Neural cell (in vitro differentiated cells): ENCODE measurements around the gene CFAP45. TPM values are rescaled to one million over a fixed set of nuclear protein-coding genes. Genes with fewer than 3 reads are reported as not detected.

Experiments used
- H2AFZ ChIP-seq: fragments of 200-600, 300-800 bp; sonication (generic), shearing (Covaris generic); 2 replicates; pipeline ENCODE4 v1.6.0; 2014; ENCODE audit warnings: low read depth, mild to moderate bottlenecking, antibody characterized with exemption, low read length, moderate library complexity
- H3F3A ChIP-seq: fragments of 200-600 bp; shearing (Covaris generic); 2 replicates; pipeline ENCODE4 v1.6.1; 2016; ENCODE audit warnings: mild to moderate bottlenecking, moderate library complexity, mixed read lengths, antibody characterized with exemption, low read length; ENCODE audit not compliant: insufficient read depth, poor library complexity, severe bottlenecking
- H3K27ac ChIP-seq: fragments of 200-600, 300-800 bp; sonication (generic), shearing (Covaris generic); 2 replicates; pipeline ENCODE4 v1.5.1; 2014; ENCODE audit warnings: mild to moderate bottlenecking, low read length, moderate library complexity
- H3K27me3 ChIP-seq: fragments of 300-800, 200-600 bp; sonication (generic), shearing (Covaris generic); 2 replicates; pipeline ENCODE4 v1.6.0; 2014; ENCODE audit warnings: mild to moderate bottlenecking, low read depth, low read length, moderate library complexity; ENCODE audit not compliant: insufficient read depth
- H3K36me3 ChIP-seq: fragments of 300-800, 200-600 bp; sonication (generic), shearing (Covaris generic); 2 replicates; pipeline ENCODE4 v1.5.1; 2014; ENCODE audit warnings: mild to moderate bottlenecking, antibody characterized with exemption, low read length, moderate library complexity; ENCODE audit not compliant: insufficient read depth
- H3K4me2 ChIP-seq: fragments of 300-800, 200-600 bp; sonication (generic), shearing (Covaris generic); 2 replicates; pipeline ENCODE4 v1.6.0; 2014; ENCODE audit warnings: mild to moderate bottlenecking, low read length
- H3K4me3 ChIP-seq: fragments of 300-800, 200-600 bp; sonication (generic), shearing (Covaris generic); 2 replicates; pipeline ENCODE4 v1.5.1; 2014; ENCODE audit warnings: mild to moderate bottlenecking, low read length, moderate library complexity
- H3K79me2 ChIP-seq: fragments of 200-600 bp; shearing (Covaris generic); replicated peaks from 2 replicates; pipeline ENCODE4 v1.6.0; 2014; ENCODE audit warnings: mild to moderate bottlenecking, low read length, moderate library complexity; ENCODE audit not compliant: insufficient read depth
- H3K9ac ChIP-seq: fragments of 300-800, 200-600 bp; sonication (generic), shearing (Covaris generic); 2 replicates; pipeline ENCODE4 v1.6.1; 2016; ENCODE audit warnings: mild to moderate bottlenecking, low read length, mixed read lengths
- H3K9me2 ChIP-seq: fragments of 200-600 bp; shearing (Covaris generic); 2 replicates; pipeline ENCODE4 v1.6.1; 2016; ENCODE audit warnings: mild to moderate bottlenecking, low read length, mixed read lengths; ENCODE audit not compliant: insufficient read depth
- H3K9me3 ChIP-seq: fragments of 200-600, 300-800 bp; sonication (generic), shearing (Covaris generic); 2 replicates; pipeline ENCODE4 v1.6.1; 2016; ENCODE audit warnings: mild to moderate bottlenecking, mixed run types, low read length, moderate library complexity, mixed read lengths
- H4K20me1 ChIP-seq: fragments of 200-600 bp; shearing (Covaris generic); 2 replicates; pipeline ENCODE4 v1.6.1; 2016; ENCODE audit warnings: mild to moderate bottlenecking, mixed run types; ENCODE audit not compliant: insufficient read depth
- EP300 ChIP-seq: fragments of 450-650 bp; conservative IDR thresholded peaks from 2 replicates; pipeline ENCODE4 v1.6.1; 2014; ENCODE audit warnings: antibody characterized with exemption, mild to moderate bottlenecking, moderate library complexity; ENCODE audit not compliant: poor library complexity, severe bottlenecking
- EZH2 ChIP-seq: fragments of 200-600, 300-800 bp; shearing (Covaris generic), sonication (generic); IDR thresholded peaks from 2 replicates; pipeline ENCODE4 v1.6.1; 2014; ENCODE audit warnings: antibody characterized with exemption, low read length, borderline replicate concordance, mild to moderate bottlenecking; ENCODE audit not compliant: insufficient read depth, poor library complexity, severe bottlenecking
- MXI1 ChIP-seq: fragments of 450-650 bp; conservative IDR thresholded peaks from 2 replicates; pipeline ENCODE4 v1.6.1; 2014; ENCODE audit warnings: antibody characterized with exemption, mild to moderate bottlenecking; ENCODE audit not compliant: poor library complexity, severe bottlenecking
- POLR2AphosphoS5 ChIP-seq: IDR thresholded peaks from 2 replicates; pipeline ENCODE4 v1.6.1; 2012
- RAD21 ChIP-seq: fragments of 450-650 bp; conservative IDR thresholded peaks from 2 replicates; pipeline ENCODE4 v1.6.1; 2014; ENCODE audit warnings: antibody characterized with exemption, mild to moderate bottlenecking, moderate library complexity
- SMC3 ChIP-seq: fragments of 450-650 bp; conservative IDR thresholded peaks from 2 replicates; pipeline ENCODE4 v1.6.1; 2014; ENCODE audit warnings: antibody characterized with exemption, mild to moderate bottlenecking, moderate library complexity; ENCODE audit not compliant: poor library complexity
- TAF1 ChIP-seq: IDR thresholded peaks from 2 replicates; pipeline ENCODE4 v1.6.1; 2012; ENCODE audit warnings: low read depth
- polyA plus RNA-seq: library from polyadenylated mRNA; depleted of rRNA; stranded (reverse); fragments of >200 nt; gene quantifications from 2 replicates; pipeline ENCODE4 v1.2.3, GENCODE V29; 2014
- TF ChIP-seq, protein P1 (sequence below): IDR thresholded peaks from 2 replicates; pipeline ENCODE4 v1.6.1; 2012; ENCODE audit warnings: borderline replicate concordance
- TF ChIP-seq, protein P2 (sequence below): fragments of 450-650 bp; IDR thresholded peaks from 2 replicates; pipeline ENCODE4 v1.5.1; 2014; ENCODE audit warnings: antibody characterized with exemption, mild to moderate bottlenecking, moderate library complexity; ENCODE audit not compliant: poor library complexity, severe bottlenecking

The CFAP45 gene
- polyA plus RNA-seq, 1 donor from 2014 or later: 0.12 TPM

DNA sequence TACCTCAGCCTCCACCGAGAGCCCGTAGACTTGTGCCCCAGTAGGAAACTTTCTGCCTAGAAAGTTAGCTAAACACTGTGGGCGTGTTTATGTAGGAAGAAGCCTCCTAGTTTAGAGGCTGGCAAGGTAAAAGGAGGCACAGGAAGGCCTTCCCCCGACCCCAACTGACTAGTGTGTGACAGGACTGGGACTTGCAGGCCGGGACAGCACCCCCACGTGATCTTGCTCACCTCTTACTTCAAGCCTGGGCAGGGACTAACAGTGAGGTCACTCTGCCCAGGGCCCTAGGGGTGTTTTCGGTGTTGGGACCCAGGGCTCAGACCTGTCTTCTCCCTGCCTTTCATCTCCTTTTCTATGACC, 25.7 kb upstream of the CFAP45 start:
- Histone ChIP-seq H3K4me2 (no peak overlapping the region), H3K9me2 (no peaks in the 10 kb centered on the region), H2AFZ (no peak overlapping the region), H4K20me1 (no peaks in the 10 kb centered on the region), H3K9ac (no peak overlapping the region), H3K36me3 (no peaks in the 10 kb centered on the region), H3K79me2 (no peaks in the 10 kb centered on the region), H3F3A (no peaks in the 10 kb centered on the region), H3K27me3 (peaks cover 21% of the 10 kb centered on the region), H3K9me3 (no peaks in the 10 kb centered on the region), H3K27ac (no peak overlapping the region), H3K4me3 (peak overlapping the region; percentile 46)
- TF ChIP-seq EZH2: no peak
- TF ChIP-seq POLR2AphosphoS5: no peak
- TF ChIP-seq, protein P1, sequence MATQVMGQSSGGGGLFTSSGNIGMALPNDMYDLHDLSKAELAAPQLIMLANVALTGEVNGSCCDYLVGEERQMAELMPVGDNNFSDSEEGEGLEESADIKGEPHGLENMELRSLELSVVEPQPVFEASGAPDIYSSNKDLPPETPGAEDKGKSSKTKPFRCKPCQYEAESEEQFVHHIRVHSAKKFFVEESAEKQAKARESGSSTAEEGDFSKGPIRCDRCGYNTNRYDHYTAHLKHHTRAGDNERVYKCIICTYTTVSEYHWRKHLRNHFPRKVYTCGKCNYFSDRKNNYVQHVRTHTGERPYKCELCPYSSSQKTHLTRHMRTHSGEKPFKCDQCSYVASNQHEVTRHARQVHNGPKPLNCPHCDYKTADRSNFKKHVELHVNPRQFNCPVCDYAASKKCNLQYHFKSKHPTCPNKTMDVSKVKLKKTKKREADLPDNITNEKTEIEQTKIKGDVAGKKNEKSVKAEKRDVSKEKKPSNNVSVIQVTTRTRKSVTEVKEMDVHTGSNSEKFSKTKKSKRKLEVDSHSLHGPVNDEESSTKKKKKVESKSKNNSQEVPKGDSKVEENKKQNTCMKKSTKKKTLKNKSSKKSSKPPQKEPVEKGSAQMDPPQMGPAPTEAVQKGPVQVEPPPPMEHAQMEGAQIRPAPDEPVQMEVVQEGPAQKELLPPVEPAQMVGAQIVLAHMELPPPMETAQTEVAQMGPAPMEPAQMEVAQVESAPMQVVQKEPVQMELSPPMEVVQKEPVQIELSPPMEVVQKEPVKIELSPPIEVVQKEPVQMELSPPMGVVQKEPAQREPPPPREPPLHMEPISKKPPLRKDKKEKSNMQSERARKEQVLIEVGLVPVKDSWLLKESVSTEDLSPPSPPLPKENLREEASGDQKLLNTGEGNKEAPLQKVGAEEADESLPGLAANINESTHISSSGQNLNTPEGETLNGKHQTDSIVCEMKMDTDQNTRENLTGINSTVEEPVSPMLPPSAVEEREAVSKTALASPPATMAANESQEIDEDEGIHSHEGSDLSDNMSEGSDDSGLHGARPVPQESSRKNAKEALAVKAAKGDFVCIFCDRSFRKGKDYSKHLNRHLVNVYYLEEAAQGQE: no peak
- no peak for TF ChIP-seq RAD21
- TF ChIP-seq MXI1: no peak
- TF ChIP-seq TAF1: no peak
- TF ChIP-seq, protein P2, sequence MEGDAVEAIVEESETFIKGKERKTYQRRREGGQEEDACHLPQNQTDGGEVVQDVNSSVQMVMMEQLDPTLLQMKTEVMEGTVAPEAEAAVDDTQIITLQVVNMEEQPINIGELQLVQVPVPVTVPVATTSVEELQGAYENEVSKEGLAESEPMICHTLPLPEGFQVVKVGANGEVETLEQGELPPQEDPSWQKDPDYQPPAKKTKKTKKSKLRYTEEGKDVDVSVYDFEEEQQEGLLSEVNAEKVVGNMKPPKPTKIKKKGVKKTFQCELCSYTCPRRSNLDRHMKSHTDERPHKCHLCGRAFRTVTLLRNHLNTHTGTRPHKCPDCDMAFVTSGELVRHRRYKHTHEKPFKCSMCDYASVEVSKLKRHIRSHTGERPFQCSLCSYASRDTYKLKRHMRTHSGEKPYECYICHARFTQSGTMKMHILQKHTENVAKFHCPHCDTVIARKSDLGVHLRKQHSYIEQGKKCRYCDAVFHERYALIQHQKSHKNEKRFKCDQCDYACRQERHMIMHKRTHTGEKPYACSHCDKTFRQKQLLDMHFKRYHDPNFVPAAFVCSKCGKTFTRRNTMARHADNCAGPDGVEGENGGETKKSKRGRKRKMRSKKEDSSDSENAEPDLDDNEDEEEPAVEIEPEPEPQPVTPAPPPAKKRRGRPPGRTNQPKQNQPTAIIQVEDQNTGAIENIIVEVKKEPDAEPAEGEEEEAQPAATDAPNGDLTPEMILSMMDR: no peak
- TF ChIP-seq EP300: no peak
- no peak for TF ChIP-seq SMC3

DNA sequence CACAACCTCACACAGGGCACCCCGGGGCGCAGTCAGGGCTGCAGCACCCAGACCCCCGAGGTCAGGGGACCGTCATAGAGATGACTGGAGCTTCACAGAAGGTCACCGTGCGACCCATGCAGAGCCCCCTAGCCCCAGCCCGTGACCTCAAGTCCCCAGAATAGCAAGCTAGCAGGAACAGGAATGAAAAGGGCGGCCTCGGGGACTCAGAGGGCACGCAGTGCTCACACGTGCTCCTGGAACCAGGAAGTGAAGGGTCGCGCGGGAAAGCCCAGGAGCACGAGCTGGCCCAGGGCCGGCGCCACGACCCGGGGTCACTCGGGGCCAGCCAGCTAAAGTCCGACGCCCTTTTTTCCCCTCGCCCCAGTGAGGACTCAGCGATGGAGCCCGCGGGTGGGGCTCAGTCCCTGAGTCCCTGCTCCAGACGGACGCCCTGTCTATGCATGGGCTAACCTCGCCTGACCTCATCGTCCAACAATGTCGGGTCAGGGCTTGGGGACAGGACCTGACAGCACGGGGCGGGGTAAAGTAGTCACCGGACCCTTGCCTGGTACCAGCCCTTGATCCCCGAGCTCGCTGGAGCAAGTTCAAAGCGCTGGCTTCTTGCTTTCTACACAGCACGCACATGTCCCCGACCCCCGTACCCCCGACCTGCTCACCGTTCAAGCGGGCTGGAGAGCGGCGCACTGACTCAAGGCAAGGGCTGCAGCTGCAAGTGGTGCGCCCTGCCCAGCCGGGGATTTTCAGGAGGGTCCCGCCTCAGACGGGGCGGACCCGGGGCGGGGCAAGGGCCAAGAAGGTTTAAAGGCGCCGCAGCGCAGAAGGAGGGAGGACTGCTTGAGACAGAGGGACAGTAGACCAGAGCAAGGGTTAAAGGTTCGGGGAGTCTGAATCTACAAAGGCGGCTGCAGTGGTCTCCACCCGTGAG, 25.1 kb upstream of the CFAP45 start, which contains the start of gene TAGLN2:
TSS of gene TAGLN2 (minus strand) at position 717 of the 928 bp plus-strand sequence. CDS start 4,998 bp downstream, outside the sequence.
- Histone ChIP-seq H3K27ac (no peak within 1 kb of the TSS), H3K36me3 (no peaks in the 10 kb centered on the region), H3K79me2 (no peaks in the 10 kb centered on the region), H3K9ac (no peak within 1 kb of the TSS), H3K27me3 (peaks cover 21% of the 10 kb centered on the region), H4K20me1 (no peaks in the 10 kb centered on the region), H3K9me2 (no peaks in the 10 kb centered on the region), H3K4me2 (no peak within 1 kb of the TSS), H3K4me3 (peak within 1 kb of the TSS; percentile 46), H3F3A (no peaks in the 10 kb centered on the region), H3K9me3 (no peaks in the 10 kb centered on the region), H2AFZ (no peak within 1 kb of the TSS)
- TF ChIP-seq RAD21 (no peak), MXI1 (no peak), POLR2AphosphoS5 (no peak), TAF1 (no peak), EP300 (no peak), EZH2 (no peak), SMC3 (no peak)
- TF ChIP-seq, protein P2: no peak
- TF ChIP-seq, protein P1: no peak
